Activated naive CD4-positive, alpha-beta T cell treated with anti-CD3 and anti-CD28 coated beads, Interleukin-2, amount 50 U/mL, for 72 hours (primary cell): ENCODE measurements around the gene ASAP2. TPM values are rescaled to one million over a fixed set of nuclear protein-coding genes. Genes with fewer than 3 reads are reported as not detected.

Experiments
- ATAC-seq, 2 donors: fragments of 150-1000 bp; cut with Tn5 transposase; 2 replicates each; pipeline ENCODE4 v1.10.0; 2021; ENCODE audit warnings: mild to moderate bottlenecking in 2 of 2, moderate library complexity in 2 of 2
- DNase-seq, 2 donors: peaks; one replicate each; pipeline ENCODE4 v3.0.0; 2021 to 2022; ENCODE audit warnings: low spot score in 2 of 2
- H3K27ac Mint-ChIP-seq, 2 donors: one replicate each; pipeline ENCODE4 v1.8.0; 2022; ENCODE audit warnings: mild to moderate bottlenecking in 2 of 2, mixed read lengths in 2 of 2
- H3K36me3 Mint-ChIP-seq, 2 donors: one replicate each; pipeline ENCODE4 v1.8.0; 2022; ENCODE audit warnings: mixed read lengths in 2 of 2
- H3K9me3 Mint-ChIP-seq, 2 donors: one replicate each; pipeline ENCODE4 v1.8.0; 2022; ENCODE audit warnings: mixed read lengths in 2 of 2
- total RNA-seq, 2 donors: library from RNA; stranded (reverse); gene quantifications; one replicate each; pipeline ENCODE4 v1.2.3, GENCODE V29; 2022

ASAP2 gene
- 1 to 10 TPM in 1 of 2 donors, under 1 TPM in 1; 0.09 to 1.0 TPM for total RNA-seq

DNA sequence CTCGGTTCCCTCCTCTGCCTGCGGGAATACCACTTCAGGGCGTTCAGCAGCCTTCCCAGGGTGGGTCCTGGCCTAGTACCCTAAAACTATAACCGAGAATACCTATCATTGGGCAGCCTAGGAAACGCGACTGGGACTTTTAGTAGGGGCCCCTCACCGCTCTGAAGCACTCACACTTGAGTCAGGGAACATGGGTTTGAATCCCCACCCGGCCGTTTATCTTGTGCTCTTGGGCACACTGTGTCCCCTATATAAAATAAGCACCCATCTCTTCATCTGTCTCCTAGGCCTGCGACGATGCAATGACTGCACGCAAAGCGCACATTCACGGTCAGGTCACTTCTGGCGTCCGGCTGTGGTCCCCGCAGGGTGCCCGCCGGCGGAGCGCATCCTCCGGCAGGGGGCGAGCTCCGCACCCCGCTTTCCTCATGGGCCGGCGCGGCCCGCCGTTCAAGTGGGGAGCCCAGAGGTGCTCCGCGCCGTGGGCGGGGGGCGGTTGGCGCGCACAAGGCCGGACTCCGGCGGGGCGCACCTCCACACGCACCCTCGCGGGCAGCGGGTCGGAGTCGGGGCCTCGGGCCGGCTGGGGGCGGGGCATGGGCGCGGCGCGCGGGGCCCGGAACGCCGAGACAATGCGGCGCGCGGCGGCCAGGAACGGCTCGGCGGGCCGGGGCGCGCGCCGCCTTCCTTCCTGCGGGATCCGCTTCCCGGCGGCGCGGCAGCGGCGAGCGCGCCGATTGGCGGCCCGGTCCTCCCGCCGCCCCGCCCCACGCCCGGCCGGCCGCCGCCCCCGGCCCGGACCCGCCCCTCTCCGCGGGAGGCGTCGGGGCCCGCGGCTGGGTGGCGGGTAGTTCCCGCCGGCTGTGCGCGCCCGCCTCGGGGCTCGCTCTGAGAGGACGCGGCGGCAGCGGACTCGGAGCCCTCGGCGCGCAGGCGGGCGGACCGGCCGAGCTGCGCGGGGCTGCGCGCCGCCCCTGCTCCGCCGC, at the start of gene ASAP2:
TSS of gene ASAP2 (plus strand) at position 850 of the 986 bp plus-strand sequence. CDS start 293 bp downstream, outside the sequence.
- Mint-ChIP-seq H3K27ac (peak within 1 kb of the TSS in 1 of 2 donors; percentile 81), H3K9me3 (no peaks in the 10 kb centered on the region)
- ATAC-seq: peak; percentile 83

GRCh38 chr2:9158786-9159779, 47.5 kb upstream of the ASAP2 start:
- H3K36me3 Mint-ChIP-seq: no peaks in the 10 kb centered on the region
- ATAC-seq (no peak), DNase-seq (no peak)
- no peak overlapping the region for H3K27ac Mint-ChIP-seq
- no peaks in the 10 kb centered on the region for H3K9me3 Mint-ChIP-seq

More for the DNA sequence above, at the start of gene ASAP2:
- DNase-seq: peak; percentile 64 to 68
- no peaks in the 10 kb centered on the region for H3K36me3 Mint-ChIP-seq

DNA sequence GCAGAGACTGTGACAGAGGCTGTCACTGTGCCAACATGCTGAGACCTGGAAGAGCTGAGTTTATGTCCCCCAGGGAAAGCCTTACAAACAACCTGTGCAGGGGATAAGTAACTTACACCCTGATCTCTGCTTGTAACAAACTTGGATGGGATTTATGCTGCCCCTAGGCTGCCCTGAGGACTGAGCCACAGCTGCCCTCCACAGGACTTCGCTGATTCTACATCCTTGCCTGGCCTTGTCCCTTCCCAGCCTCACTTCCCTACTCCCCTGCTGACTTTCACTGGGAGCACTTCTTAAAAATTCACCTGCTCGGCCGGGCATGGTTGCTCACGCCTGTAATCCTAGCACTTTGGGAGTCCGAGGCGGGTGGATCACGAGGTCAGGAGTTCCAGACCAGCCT, 45.9 kb upstream of the ASAP2 start:
- Mint-ChIP-seq H3K9me3 (no peaks in the 10 kb centered on the region), H3K36me3 (no peaks in the 10 kb centered on the region), H3K27ac (no peak overlapping the region)
- ATAC-seq: no peak
- no peak for DNase-seq

DNA sequence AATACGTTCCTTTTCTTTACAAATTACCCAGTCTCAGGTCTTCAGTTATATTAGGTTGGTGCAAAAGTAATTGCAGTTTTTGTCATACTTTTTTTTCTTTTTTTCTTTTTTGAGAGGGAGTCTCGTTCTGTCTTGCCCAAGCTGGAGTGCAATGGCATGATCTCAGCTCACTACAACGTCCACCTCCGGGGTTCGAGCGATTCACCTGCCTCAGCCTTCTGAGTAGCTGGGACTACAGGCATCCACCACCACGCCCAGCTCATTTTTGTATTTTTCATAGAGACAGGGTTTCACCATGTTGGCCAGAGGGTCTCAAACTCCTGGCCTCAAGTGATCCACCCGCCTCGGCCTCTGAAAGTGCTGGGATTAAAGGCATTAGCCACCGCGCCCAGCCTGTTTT, 43.8 kb upstream of the ASAP2 start:
- H3K9me3 Mint-ChIP-seq: no peaks in the 10 kb centered on the region
- DNase-seq: no peak
- H3K27ac Mint-ChIP-seq: no peak overlapping the region
- no peak for ATAC-seq
- H3K36me3 Mint-ChIP-seq: no peaks in the 10 kb centered on the region

GRCh38 chr2:9163306-9164111, 43.1 kb upstream of the ASAP2 start:
- no peak for ATAC-seq

GRCh38 chr2:9164112-9164608, 42.5 kb upstream of the ASAP2 start:
- ATAC-seq: no peak
- no peaks in the 10 kb centered on the region for H3K9me3 Mint-ChIP-seq
- no peak for DNase-seq
- no peaks in the 10 kb centered on the region for H3K36me3 Mint-ChIP-seq
- no peak overlapping the region for H3K27ac Mint-ChIP-seq

More at GRCh38 chr2:9163306-9164111, 43.1 kb upstream of the ASAP2 start:
- H3K27ac Mint-ChIP-seq: no peak overlapping the region
- no peaks in the 10 kb centered on the region for H3K9me3 Mint-ChIP-seq
- H3K36me3 Mint-ChIP-seq: no peaks in the 10 kb centered on the region
- DNase-seq: no peak

GRCh38 chr2:9165625-9166024, 41.0 kb upstream of the ASAP2 start:
- ATAC-seq (no peak), DNase-seq (no peak)
- Mint-ChIP-seq H3K9me3 (no peaks in the 10 kb centered on the region), H3K36me3 (no peaks in the 10 kb centered on the region), H3K27ac (peak overlapping the region in 1 of 2 donors; percentile 31)

DNA sequence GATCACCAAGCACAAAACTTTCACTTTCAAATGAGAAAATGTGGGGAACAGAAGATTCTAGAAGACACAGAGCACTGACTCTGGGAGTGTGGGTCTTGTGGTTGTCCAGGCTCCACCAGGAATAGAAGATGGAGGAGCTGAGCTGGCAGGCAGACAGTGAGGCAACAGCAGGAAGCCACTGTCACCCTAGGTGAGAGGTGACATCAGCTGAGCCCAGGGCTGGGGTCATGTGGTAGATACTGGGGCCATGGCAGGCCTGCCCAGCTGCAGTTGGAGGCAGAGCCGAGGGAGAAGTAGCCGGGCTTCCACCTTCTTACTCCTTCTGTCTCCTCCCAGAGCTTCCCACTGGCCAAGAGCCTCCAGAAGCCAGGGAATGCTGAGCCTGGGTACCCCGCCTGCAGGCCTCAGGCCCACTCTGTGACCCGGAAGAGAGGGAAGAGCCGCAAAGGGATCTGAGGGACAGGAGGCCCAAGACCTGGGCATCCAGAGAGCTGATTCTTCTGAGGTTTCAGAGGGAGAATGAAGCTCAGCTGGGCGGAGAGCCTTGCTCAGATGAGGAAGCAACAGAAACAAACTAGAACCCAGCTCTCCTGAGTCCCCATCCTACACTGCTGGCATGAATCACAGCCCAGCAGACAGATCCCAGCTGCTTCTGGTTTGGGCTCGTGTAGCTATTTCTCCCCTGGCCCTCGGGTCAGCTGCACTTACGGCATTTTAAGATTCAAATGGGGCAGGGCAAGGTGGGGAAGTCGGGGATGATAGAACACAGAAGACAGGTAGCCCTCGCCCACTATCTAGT, 39.8 kb upstream of the ASAP2 start:
- Mint-ChIP-seq H3K36me3 (no peaks in the 10 kb centered on the region), H3K27ac (peak overlapping the region in 1 of 2 donors; percentile 36), H3K9me3 (no peaks in the 10 kb centered on the region)
- no peak for ATAC-seq
- no peak for DNase-seq

GRCh38 chr2:9167718-9168657, 38.6 kb upstream of the ASAP2 start:
- no peak for DNase-seq
- Mint-ChIP-seq H3K9me3 (no peaks in the 10 kb centered on the region), H3K36me3 (no peaks in the 10 kb centered on the region), H3K27ac (no peak overlapping the region)
- ATAC-seq: no peak

DNA sequence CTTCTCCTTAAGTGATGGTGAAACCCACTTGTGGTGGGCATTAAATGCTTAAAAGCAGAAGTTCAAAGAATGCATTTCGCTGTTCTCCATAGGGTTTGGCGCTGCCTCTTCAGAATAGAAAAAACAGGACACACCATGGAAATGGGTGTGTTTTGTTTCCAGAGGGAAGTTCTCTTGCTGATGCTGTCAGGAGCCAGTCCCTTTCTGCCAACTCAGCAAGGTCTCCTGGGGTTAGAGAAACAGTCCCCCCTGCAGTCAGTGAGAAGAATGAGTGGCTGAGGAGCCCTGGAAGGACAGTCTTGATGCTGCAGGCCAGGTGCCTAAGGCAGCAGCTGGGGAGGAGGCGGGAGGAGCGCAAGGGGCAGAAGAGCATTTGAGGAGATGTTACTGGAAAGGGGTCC, 37.8 kb upstream of the ASAP2 start:
- no peak for ATAC-seq
- Mint-ChIP-seq H3K27ac (no peak overlapping the region), H3K36me3 (no peaks in the 10 kb centered on the region), H3K9me3 (no peaks in the 10 kb centered on the region)
- no peak for DNase-seq

GRCh38 chr2:9169349-9170107, 37.1 kb upstream of the ASAP2 start:
- no peaks in the 10 kb centered on the region for H3K36me3 Mint-ChIP-seq
- ATAC-seq: no peak
- H3K9me3 Mint-ChIP-seq: no peaks in the 10 kb centered on the region
- DNase-seq: no peak
- H3K27ac Mint-ChIP-seq: no peak overlapping the region

DNA sequence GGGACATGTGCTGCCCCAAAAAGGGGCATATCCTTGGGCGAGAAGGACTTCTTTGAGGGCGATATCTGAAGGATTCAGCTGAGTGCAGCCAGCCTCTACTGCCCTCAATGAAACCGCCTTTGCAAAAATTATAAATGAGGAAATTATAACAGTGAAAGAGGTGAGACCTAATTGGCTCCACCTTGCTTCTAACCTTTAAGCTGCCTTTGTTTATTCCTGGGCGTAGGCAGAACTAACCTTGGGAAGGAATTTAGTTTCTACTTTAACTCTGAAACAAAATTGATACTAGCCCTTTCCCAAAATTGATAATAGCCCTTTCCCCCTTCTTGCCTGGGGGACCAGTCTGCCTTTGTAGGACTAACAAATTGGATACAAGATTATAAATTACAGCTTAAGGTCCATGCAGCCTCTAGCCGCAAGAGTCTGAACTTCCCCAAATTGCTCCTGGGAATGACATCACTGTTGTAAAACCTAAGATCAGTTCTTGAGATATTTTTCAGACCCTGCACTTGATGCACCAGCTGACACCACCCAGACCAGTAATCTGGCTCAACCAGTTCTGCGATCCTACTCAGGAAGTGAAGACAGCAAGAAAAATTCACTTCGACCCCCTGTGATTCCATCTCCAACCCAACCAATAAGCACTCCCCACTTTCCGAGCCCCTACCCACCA, 36.0 kb upstream of the ASAP2 start:
- no peak for ATAC-seq
- H3K36me3 Mint-ChIP-seq: no peaks in the 10 kb centered on the region
- no peak overlapping the region for H3K27ac Mint-ChIP-seq
- no peaks in the 10 kb centered on the region for H3K9me3 Mint-ChIP-seq
- no peak for DNase-seq

DNA sequence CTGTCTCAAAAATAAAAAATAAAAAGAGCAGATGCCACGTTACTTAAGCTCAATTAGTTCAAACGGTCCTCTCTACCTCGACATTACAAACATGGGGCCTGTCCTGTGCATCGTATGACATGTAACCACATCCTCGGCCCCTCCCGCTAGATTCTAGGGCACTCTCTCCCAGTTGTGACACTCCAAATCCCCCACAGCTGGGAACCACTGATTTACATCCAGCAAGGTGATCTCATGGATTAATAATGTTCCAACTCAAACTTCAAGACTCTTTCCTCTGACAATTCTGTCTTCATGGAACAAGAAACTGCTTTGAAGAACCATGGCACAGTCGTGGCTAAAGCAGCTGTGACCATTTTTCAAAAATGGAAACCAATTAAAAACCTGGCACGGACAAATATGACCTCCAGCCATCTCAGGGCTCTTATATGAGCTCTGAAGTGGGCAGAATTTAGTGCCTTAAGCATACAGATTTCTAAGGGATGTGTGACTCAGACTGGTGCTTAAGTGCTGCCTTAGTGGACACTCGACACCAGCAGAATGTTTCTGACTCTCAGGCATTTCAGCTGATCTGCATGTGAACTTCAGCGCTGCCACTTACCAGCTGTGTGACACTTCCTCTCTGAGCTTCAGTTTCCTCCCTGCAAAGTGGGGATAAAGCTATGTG, 31.7 kb upstream of the ASAP2 start:
- Mint-ChIP-seq H3K9me3 (no peaks in the 10 kb centered on the region), H3K27ac (no peak overlapping the region), H3K36me3 (no peaks in the 10 kb centered on the region)
- ATAC-seq (no peak), DNase-seq (no peak)
